K562 (cell line): ENCODE results near the gene TNN. TPM values are rescaled to one million over a fixed set of nuclear protein-coding genes. Genes with fewer than 3 reads are reported as not detected.

Experiments used
- ATAC-seq: fragments of 200-7000 bp; cut with Tn5 transposase; 3 replicates; pipeline ENCODE4 v1.9.1; 2020; ENCODE audit warnings: moderate library complexity
- BruUV-seq: library from RNA; stranded (reverse); fragments of 400-500 nt; replicated peaks from 2 replicates; lab custom pipeline; 2021; lab: Mats Ljungman, UMichigan
- CTCF ChIA-PET: fragments of 300-600 bp; formaldehyde crosslinking; extraction: SDS; loops from one replicate; lab custom pipeline; 2021; ENCODE audit warnings: low intra/inter-chr PET ratio; lab: Yijun Ruan, JAX
- POLR2A ChIA-PET: fragments of 300-600, 350-650 bp; sonication (Branson Sonifier 250); formaldehyde crosslinking; extraction: SDS; loops from one replicate; lab custom pipeline; 2021; ENCODE audit warnings: antibody characterized with exemption, inconsistent platforms; lab: Yijun Ruan, JAX
- DNase-seq, 4 experiments: peaks; one replicate each; pipeline versions ENCODE4 v3.0.0 to v3.0.0-alpha.2; 2011 to 2018; ENCODE audit warnings: low spot score in 3 of 4, mixed read lengths in 3 of 4; ENCODE audit errors: extremely low read depth in 1 of 4
- FAIRE-seq: peaks from 2 replicates; lab custom pipeline; 2011; peaks lifted over from hg19 to GRCh38; lab: Jason Lieb, UNC
- H2AFZ ChIP-seq: 2 replicates; pipeline ENCODE4 v1.6.0; 2011; ENCODE audit warnings: low read depth, low read length, control low read depth, inconsistent platforms
- H3K27ac ChIP-seq: fragments of 200-600 bp; 3 replicates; pipeline ENCODE4 v1.8.0; 2011; ENCODE audit warnings: low read depth, mild to moderate bottlenecking, control low read depth, inconsistent platforms, low read length, moderate library complexity, mixed read lengths; ENCODE audit errors: extremely low read depth
- H3K27me3 ChIP-seq, 2 experiments: fragments of 300-600 bp in 1 of 2; 2 replicates in 1 of 2; 3 replicates in 1 of 2; pipeline versions ENCODE4 v1.6.0 to v1.8.0; 2011; ENCODE audit warnings: inconsistent platforms in 2 of 2, low read length in 2 of 2, mild to moderate bottlenecking in 1 of 2, mixed read lengths in 1 of 2, moderate library complexity in 1 of 2; ENCODE audit not compliant: control insufficient read depth in 2 of 2, insufficient read depth in 2 of 2
- H3K36me3 ChIP-seq: fragments of 300-600 bp; 3 replicates; pipeline ENCODE4 v1.8.0; 2011; ENCODE audit warnings: mild to moderate bottlenecking, low read length, inconsistent platforms; ENCODE audit not compliant: control insufficient read depth, insufficient read depth
- H3K4me1 ChIP-seq, 2 experiments: fragments of 200-600 bp in 1 of 2; replicated peaks in 1 of 2; 2 replicates in 1 of 2; 3 replicates in 1 of 2; pipeline versions ENCODE4 v1.5.1 to v1.8.0; 2011; ENCODE audit warnings: inconsistent platforms in 2 of 2, low read length in 2 of 2, mild to moderate bottlenecking in 1 of 2, mixed read lengths in 1 of 2, moderate library complexity in 1 of 2; ENCODE audit not compliant: control insufficient read depth in 2 of 2, insufficient read depth in 2 of 2
- H3K4me2 ChIP-seq: 2 replicates; pipeline ENCODE4 v1.6.1; 2011; ENCODE audit warnings: low read length, control low read depth, inconsistent platforms, mixed read lengths; ENCODE audit not compliant: insufficient read depth
- H3K4me3 ChIP-seq: fragments of 200-600 bp; sonication (generic), shearing (Covaris generic); 2 replicates; pipeline ENCODE4 v1.5.1; 2016; ENCODE audit warnings: control low read depth, inconsistent platforms
- H3K79me2 ChIP-seq: fragments of 200-600 bp; 3 replicates; pipeline ENCODE4 v1.8.0; 2011; ENCODE audit warnings: low read length, inconsistent platforms; ENCODE audit not compliant: control insufficient read depth, insufficient read depth
- H3K9ac ChIP-seq, 2 experiments: 2 replicates each; pipeline versions ENCODE4 v1.6.0 to v1.6.1; 2011; ENCODE audit warnings: low read depth in 2 of 2, low read length in 2 of 2, control low read depth in 1 of 2, inconsistent platforms in 1 of 2, mild to moderate bottlenecking in 1 of 2, mixed read lengths in 1 of 2; ENCODE audit not compliant: insufficient read depth in 1 of 2
- H3K9me1 ChIP-seq: one replicate; pipeline ENCODE4 v1.6.0; 2011; ENCODE audit warnings: inconsistent platforms, mild to moderate bottlenecking, low read length, moderate library complexity; ENCODE audit not compliant: control insufficient read depth, insufficient read depth
- H3K9me3 ChIP-seq: replicated peaks from 2 replicates; pipeline ENCODE4 v1.5.1; 2011; ENCODE audit warnings: low read depth, low read length, inconsistent platforms; ENCODE audit not compliant: control insufficient read depth, insufficient read depth
- H4K20me1 ChIP-seq: replicated peaks from 2 replicates; pipeline ENCODE4 v1.6.1; 2011; ENCODE audit warnings: low read length, inconsistent platforms, mixed read lengths; ENCODE audit not compliant: control insufficient read depth, insufficient read depth
- BRD9 ChIP-seq: fragments of 450-650 bp; IDR thresholded peaks from 2 replicates; pipeline ENCODE4 v1.6.1; 2018; ENCODE audit warnings: low read depth; ENCODE audit not compliant: partially characterized antibody
- DNMT1 ChIP-seq: fragments of 450-650 bp; IDR thresholded peaks from 2 replicates; pipeline ENCODE4 v1.6.1; 2016; ENCODE audit warnings: antibody characterized with exemption, mild to moderate bottlenecking
- ELK3 ChIP-seq: fragments of 450-650 bp; formaldehyde crosslinking; IDR thresholded peaks from 2 replicates; pipeline ENCODE4 v1.4.0; 2020; ENCODE audit warnings: mild to moderate bottlenecking
- FOS ChIP-seq: IDR thresholded peaks from 3 replicates; pipeline ENCODE4 v1.6.1; 2011; ENCODE audit not compliant: insufficient read length; ENCODE audit errors: extremely low read depth
- MBD2 ChIP-seq: sonication (generic); IDR thresholded peaks from 2 replicates; pipeline ENCODE4 v1.6.1; 2016; ENCODE audit warnings: low read depth, borderline replicate concordance
- MCM7 ChIP-seq, 2 experiments: fragments of 450-650 bp; IDR thresholded peaks; 2 replicates each; pipeline ENCODE4 v1.6.1; 2016 to 2018
- WGBS: fragments of 100-300 bp; shearing (Covaris generic); methylation state at CpG from one replicate; pipeline ENCODE4 v1.1.6; 2016; ENCODE audit warnings: low coverage, mixed read lengths; ENCODE audit not compliant: insufficient coverage; ENCODE audit errors: missing lambda C conversion rate; 5-methylcytosine and 5-hydroxymethylcytosine counted together
- in situ Hi-C: fragments of 300-500 bp; cut with MboI; formaldehyde crosslinking; loops from 4 replicates; pipeline ENCODE4 v1.15.0; 2018; ENCODE audit warnings: inconsistent platforms, mixed read lengths
- intact Hi-C: fragments of 100-400 bp; cut with micrococcal nuclease; formaldehyde crosslinking; loops from 2 replicates; pipeline ENCODE4 v1.14.2; 2022
- polyA plus RNA-seq, 8 experiments: library from polyadenylated mRNA; depleted of rRNA in 4 of 8; stranded (reverse) in 5 of 8; unstranded in 3 of 8; fragments of >200 nt; fragmentation: Nextera tagmentation in 2 of 8; fragmentation: Illumina TruSeq in 1 of 8; extraction: Ambion mirVana in 2 of 8; extraction: Trizol in 1 of 8; gene quantifications; 2 replicates each; pipeline versions ENCODE4 v1.2.1 to v1.2.3, GENCODE V29; 2011 to 2014; ENCODE audit warnings: inconsistent platforms in 1 of 8, missing spikeins in 1 of 8
- total RNA-seq, 7 experiments: library from RNA; depleted of rRNA in 6 of 7; stranded (reverse); fragments of >200 nt in 6 of 7; fragmentation: Illumina TruSeq in 2 of 7; extraction: Trizol in 2 of 7; gene quantifications; 2 replicates each; pipeline versions ENCODE4 v1.2.1 to v1.2.3, GENCODE V29; 2011 to 2021; ENCODE audit warnings: low replicate concordance in 1 of 7
- TF ChIP-seq, protein P1 (sequence below), 2 experiments: IDR thresholded peaks in 1 of 2; conservative IDR thresholded peaks in 1 of 2; 2 replicates each; pipeline ENCODE4 v1.6.1; 2016; ENCODE audit warnings: low read depth in 2 of 2, mild to moderate bottlenecking in 1 of 2, missing compliant biosample characterization in 1 of 2, missing genetic modification characterization in 1 of 2, moderate library complexity in 1 of 2

TNN gene
- total and polyA plus RNA-seq, 9 of the 15 experiments (the other 6 are each of a cell fraction or from before 2014, with no cell fraction given): 0.01 to 0.09 (median 0.07) TPM; not detected in 4

- peak overlapping the region; percentile 44; the same call in 1 of the 2 replicates for H3K4me3 ChIP-seq
- TF ChIP-seq FOS (no peak), DNMT1 (no peak), BRD9 (no peak), MCM7 (IDR thresholded peaks at IDR 0.05) (no peak), MBD2 (no peak), ELK3 (CRISPR knock-in tag) (no peak)
- TF ChIP-seq, protein P1, sequence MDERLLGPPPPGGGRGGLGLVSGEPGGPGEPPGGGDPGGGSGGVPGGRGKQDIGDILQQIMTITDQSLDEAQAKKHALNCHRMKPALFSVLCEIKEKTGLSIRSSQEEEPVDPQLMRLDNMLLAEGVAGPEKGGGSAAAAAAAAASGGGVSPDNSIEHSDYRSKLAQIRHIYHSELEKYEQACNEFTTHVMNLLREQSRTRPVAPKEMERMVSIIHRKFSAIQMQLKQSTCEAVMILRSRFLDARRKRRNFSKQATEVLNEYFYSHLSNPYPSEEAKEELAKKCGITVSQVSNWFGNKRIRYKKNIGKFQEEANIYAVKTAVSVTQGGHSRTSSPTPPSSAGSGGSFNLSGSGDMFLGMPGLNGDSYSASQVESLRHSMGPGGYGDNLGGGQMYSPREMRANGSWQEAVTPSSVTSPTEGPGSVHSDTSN (CRISPR knock-in tag; IDR thresholded peaks at IDR 0.05; ENCODE audit: low read depth): no peak
- TF ChIP-seq, protein P1 (tag; conservative IDR thresholded peaks at IDR 0.05; ENCODE audit: low read depth): 0 out of 2 replicates have a peak, but pooled peaks have one; percentile 22
- TF ChIP-seq, all 486 proteins: peak for 1
- DNase-seq: no peak
- peaks cover 8% of the 10 kb centered on the region; the same call in 1 of the 3 replicates for H3K79me2 ChIP-seq
- intact Hi-C loops (no loop called here), in situ Hi-C loops (no loop called here)
- no peak overlapping the region for H3K27ac ChIP-seq
- no peak for ATAC-seq
- POLR2A ChIA-PET: interaction anchor here (1.6 kb wide), 1 partner anchor 12 kb away, joined by 6 read pairs; no protein-coding TSS in a partner anchor
- FAIRE-seq: no peak
- H3K4me1 ChIP-seq: peaks cover 10 to 17% of the 10 kb centered on the region in 2 experiments
- CTCF ChIA-PET: interaction anchor here (0.6 kb wide), 1 partner anchor 15 kb away, joined by 3 read pairs; no protein-coding TSS in a partner anchor
- peak overlapping the region; percentile 27 to 92; a peak in 1 of 4 replicates for H3K9ac ChIP-seq
- peaks cover 7 to 8% of the 10 kb centered on the region in 2 experiments; a peak in 3 of 5 replicates for H3K27me3 ChIP-seq
- H3K4me2 ChIP-seq: peak overlapping the region; percentile 85
- H3K9me1 ChIP-seq: peaks cover 2% of the 10 kb centered on the region
- BruUV-seq: no TSS peak
- H3K9me3 ChIP-seq: no peaks in the 10 kb centered on the region
- peak overlapping the region; percentile 87 for H2AFZ ChIP-seq
- 14% methylated on average over 4 of the region's 4 CpGs for WGBS
- no peaks in the 10 kb centered on the region for H4K20me1 ChIP-seq
- no peaks in the 10 kb centered on the region for H3K36me3 ChIP-seq
Measured at GRCh38 chr1:175193527-175193910, 125.9 kb downstream of the TNN start.
